NCI-H1930 (cell line): ENCODE results near the gene KRT78.

ENCODE experiments used
- DNase-seq, 2 experiments: peaks; one replicate each; lab custom pipeline; 2025; lab: John Stamatoyannopoulos, UW

The KRT78 gene

GRCh38 chr12:52812073-52812400 is 36.8 kb downstream of the KRT78 start:
- DNase-seq = no peak

- no peak for DNase-seq
Measured at GRCh38 chr12:52811191-52812072, 37.4 kb downstream of the KRT78 start.

GRCh38 chr12:52810554-52810953 is 38.2 kb downstream of the KRT78 start:
- DNase-seq = no peak

DNA sequence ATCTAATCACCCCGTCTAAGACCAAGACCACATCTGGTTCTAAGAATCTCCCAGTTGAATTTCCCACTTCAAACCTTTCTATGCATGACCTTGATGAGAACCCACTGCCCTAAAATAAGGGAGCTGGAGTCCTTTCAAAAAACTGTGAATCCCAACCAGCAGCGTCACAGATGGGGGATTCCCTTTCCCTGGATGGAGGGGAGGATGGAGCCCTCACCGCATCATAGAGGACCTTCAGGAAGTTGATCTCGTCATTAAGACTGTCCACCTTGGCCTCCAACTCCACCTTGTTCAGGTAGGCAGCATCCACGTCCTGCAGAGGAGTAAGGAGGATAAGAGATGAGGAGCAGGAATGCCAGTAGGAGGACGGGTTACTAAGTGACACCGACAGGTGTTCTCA is 39.6 kb downstream of the KRT78 start:
- DNase-seq = no peak

DNA sequence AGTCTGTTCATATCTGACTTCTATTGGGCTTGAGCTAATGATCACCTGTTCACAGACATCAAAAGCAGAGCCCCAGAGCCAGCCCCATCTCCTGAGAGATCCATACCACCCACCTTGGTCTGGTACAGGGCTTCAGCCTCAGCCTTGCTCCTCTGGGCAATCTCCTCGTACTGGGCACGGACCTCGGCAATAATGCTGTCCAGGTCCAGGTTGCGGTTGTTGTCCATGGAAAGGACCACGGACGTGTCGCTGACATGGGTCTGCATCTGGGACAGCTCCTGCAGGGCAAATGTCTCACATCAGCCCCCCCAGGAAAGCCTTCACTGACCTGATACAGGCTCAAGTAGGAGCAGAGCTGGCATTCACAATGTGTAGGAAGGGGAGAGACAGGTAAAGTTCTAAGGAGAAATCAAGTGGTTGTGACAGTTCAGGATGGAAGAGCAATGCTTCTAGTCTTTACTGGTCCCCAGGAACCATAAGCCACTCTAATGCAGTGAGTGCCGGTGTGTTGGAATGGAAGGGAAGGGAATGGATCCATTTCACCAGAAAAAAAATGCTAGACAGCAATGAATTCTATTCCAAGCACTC is 40.1 kb downstream of the KRT78 start:
- DNase-seq = no peak

DNA sequence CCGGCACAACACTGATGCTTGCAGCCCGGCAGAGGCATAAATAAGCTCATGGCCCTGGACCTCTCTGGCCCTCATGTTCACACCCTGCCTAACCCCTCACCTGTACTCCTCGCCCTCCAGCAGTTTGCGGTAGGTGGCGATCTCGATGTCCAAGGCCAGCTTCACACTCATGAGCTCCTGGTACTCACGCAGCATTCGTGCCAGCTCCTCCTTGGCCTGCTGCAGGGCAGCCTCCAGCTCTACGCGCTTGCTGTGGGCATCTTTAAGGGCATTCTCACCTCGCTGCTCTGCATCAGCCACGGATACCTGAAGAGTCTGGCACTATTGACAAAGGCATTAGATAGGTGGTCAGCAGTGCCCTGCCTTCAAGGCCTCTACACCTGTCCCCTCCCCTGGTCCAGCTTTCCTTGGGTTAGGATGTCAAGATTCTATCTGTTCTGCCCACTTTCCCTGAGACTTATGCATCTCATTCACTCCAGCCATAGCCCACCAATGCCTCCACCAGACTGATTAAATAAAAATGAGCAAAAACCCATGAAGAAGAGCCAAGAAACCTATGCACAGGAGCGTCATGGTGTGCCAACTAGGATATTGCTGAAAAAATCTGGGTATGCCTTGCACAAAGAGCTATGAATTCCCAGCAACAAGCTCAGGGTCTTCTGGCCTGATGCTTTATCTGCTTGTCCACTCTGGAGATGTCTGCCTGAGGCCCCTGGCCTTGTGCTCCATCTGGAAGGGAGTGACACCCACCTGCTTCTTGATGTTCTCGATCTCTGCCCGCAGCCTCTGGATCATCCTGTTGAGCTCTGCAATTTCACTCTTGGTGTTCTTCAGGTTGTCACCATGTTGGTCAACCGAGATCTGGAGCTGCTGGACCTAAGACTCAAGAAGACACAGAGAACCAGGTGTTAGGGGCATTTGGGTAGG is 41.0 kb downstream of the KRT78 start:
- no peak for DNase-seq

DNA sequence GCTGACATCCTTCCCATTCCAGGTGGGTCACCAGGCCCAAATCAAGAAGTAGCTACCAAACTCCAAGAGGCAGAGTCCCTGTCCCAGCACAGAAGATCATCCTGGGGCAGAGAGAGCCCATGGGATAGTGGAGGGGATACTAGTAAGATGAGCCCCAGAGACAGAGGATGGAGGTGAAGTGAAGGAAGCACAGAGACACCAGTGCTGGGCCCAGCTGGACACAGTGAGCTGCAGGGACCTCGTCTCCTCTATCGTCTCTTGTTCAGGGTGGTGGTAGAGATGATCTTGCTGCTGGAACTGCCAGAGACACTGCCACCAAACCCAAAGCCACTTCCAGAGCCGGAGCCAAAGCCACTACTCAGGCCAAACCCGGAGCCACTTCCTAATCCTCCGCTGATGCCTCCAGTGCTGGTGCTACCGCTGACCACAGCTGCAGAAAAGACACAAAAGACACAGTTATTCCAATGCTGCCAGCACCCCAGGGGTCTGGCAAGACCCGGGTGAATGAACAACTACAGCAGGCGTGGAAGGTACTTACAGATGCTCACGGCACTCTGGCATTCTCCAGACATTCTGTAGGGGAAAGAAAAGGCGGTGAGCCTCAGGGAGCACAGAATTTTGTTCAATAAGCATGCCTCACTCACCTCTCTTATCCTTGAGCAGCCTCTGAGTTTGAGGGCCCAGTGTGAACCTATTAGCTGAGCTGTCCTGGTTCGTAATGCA is 41.8 kb downstream of the KRT78 start:
- DNase-seq = no peak

DNA sequence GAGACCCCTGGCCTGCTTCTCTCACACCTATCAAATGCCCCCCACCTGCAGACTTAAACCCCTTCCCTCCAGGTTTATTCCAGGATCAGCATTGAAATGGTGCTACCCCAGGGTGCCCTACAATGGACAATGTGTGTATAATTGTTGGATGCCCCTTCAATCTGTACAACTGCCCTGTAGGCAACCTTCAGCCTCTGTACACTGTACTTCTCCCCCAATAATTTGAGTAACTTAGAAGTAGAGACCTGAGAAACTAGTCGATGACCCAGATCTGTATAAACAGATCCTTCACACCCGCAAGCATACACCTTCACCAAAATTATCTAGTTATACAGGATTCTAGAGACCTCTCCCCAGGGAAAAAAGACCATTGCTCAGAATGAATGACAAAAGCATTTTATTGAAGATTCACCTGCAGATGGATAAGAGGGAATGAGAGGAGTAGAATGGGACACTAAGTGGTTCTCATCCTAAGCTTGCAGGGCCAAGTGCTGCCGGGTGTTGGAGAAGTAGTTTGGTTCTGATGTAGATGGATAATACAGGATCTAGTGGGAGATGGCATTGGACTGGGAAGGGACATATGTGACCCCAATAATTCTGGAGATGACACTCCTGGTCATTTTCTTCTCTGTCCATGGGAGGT is 42.5 kb downstream of the KRT78 start:
- DNase-seq = no peak

DNA sequence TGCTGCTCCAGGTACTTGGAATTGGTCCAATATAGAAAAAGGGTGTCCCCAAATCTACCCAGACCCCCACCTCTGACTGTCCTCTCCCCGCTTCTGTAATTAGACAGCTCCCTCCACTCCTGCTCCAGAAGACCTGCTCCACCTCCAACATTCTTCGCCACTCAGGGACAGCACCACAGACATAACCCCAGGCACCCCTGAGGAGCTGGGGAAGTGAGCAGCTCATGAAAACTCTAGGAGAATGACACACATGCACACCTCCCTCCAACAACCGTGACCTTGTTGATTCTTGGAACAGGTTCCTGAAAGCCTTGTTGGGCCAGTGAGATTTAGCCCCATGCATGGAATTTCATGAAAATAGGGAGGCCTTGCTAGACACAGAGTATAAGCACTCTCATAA is 43.1 kb downstream of the KRT78 start:
- DNase-seq = no peak

DNA sequence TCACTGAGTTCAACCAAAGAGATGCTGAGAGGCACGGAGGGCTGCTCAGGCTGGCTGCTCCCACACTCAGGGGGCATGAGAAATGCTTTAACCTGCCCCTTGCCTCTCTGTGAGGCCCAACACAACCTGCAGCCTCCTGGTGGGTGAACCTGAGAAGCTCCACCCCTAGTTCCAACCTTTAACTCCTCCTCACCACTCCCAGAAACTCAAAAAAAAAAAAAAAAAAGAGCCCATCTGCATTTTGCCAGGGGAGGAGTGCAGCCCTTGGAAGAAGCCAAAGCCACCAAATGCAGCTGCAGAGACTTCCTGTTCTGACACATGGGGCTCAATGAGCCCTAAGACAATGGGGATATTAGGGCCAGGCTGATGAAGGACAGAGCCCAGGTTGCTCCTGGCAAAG is 43.8 kb downstream of the KRT78 start:
- no peak for DNase-seq

DNA sequence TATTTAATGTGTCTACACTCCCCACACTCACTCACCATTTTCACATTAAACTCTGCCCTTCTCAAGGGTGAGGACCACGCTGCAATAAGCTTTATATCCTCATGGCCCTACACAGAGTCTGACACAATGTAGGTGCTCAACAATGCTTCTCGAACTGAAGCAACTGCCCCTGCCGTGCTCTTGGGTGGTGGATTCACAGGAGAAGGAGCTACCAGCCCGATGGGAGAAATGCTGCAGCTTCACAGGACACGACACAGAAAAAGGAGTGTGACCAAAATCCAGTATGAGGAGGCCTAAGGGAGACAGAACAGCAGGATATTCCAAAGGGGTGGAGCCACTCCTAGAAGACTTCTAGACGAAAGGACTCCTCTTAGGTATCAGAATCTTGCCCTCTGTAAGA is 46.4 kb downstream of the KRT78 start:
- no peak for DNase-seq

- DNase-seq = no peak
Measured at GRCh38 chr12:52801773-52802172, 47.0 kb downstream of the KRT78 start.

- no peak for DNase-seq
Measured at GRCh38 chr12:52800259-52800917, 48.4 kb downstream of the KRT78 start.

- DNase-seq = no peak
Measured at GRCh38 chr12:52799505-52800211, 49.1 kb downstream of the KRT78 start.

DNA sequence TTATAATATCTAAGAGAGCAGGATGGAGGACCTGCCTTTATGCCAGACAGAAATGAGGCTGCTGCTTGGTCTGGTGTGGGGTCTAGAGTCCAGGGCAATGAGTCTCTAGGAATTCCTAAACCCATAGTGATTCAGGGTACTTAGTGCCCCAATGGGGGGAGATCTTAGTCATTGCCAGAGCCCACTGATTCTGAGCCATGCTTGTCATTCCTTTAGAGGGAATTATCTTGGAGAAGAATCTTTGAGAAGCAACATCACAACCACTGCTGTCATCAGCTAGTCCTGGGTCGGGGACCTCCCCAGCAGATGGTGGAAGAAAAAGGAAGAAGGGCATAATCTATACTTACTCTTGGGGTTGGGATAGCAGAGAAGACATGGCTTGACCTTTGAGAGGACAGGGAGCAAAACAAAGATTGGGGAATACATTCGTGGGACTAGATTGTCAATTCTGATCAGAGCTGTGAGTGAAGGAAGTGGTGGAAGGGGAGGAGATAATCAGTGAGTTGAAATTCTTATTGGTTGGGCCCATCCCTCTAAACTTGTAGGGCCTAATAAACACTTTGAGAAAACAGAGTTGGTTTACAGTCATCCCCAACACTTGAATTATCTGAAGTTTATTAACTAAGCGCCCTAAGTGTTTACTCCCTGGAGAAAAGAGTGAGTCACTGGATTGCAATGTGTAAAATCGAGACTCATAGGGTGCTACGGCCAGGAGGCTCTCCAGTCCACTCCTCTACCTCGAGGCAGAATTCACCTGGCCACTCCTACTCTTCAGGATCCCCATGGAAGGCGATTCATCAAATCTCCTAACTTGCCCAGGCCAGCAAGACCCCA is 49.9 kb downstream of the KRT78 start:
- no peak for DNase-seq

DNA sequence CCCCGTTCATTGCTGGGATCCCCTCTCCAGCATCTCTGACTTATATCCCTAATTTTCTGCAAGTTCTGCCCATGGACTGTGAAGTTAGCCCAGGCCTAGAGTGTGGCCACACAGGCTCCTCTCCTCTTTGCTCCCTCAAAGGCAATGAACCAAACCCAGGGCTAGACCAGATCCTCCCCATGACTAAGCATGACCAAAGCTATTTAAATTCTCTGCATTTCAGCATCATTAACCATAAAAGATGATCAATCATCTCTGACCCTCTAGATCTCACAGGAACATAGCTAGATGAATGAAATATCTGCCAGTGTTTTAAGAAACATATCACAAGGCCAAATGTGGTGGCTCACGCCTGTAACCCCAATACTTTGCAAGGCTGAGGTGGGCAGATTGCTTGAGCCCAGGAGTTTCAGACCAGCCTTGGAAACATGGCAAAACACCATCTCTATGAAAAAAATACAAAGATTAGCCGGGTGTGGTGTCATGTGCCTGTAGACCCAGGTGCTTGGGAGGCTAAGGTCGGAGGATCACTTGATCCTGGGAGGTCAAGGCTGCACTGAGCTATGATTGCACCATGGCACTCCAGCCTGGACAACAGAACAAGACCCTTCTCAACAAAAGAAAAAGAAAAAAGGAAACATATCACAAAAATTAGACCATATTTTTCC is 50.7 kb downstream of the KRT78 start:
- no peak for DNase-seq

GRCh38 chr12:52797529-52797894 is 51.3 kb downstream of the KRT78 start:
- DNase-seq = no peak

DNA sequence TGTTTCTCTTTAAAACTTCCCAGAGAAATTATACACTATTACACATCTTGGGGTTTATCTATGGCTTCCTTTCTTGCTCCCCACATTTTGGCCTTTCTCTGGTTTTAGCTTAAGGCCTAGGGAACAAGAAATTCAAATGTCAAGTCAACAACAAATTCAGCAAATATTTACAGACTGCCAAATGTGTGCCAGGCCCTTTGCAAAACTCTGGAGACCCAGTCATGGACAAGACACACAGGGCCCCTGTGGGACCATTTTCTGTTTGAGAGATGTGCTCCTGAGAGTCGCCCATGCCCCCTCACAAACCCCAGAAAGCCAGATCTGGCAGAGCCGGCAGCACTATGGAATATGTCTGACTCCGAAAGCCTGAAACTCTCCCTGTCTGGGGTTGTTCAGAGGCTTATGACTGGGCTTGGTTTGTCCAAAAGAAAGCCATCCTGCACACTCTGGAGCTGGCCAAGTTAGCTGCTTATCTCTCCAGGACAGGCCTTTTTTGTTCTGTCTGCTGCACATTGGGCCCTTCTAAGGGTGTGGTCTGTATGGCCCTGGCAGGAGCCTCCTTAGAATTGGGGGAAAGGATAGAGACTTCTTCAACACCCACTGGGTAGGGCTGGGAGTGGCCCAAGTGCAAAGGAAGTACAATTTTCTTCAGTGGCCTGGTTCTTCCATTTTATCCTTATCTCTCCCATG is 51.8 kb downstream of the KRT78 start:
- no peak for DNase-seq
